Body of pancreas (tissue), 4 donors: Measurements from ENCODE around the gene CACNA1C.

Experiments used
- CTCF ChIP-seq, 7 experiments: fragments of 450-650 bp in 4 of 7; fragments of 200-600 bp in 3 of 7; sonication (generic) in 3 of 7; IDR thresholded peaks; one replicate each; pipeline ENCODE4 v1.5.1; 2016 to 2019; ENCODE audit warnings: antibody characterized with exemption in 7 of 7
- POLR2A ChIP-seq, 3 donors: fragments of 450-650 bp; IDR thresholded peaks; one replicate each; pipeline ENCODE4 v1.6.1; 2016; ENCODE audit warnings: antibody characterized with exemption in 3 of 3, mild to moderate bottlenecking in 2 of 3

- no peak for TF ChIP-seq CTCF (IDR thresholded peaks at IDR 0.05)
- no peak for TF ChIP-seq POLR2A (IDR thresholded peaks at IDR 0.05)
These were observed 209.7 kb downstream of the CACNA1C start for GRCh38 chr12:2262449-2262848.
